ACC112 (cell line): ENCODE data around the gene GAS7.
"Not testable (repeated sequence)": the region's sequence is repeated elsewhere in the genome, so short reads cannot be mapped to it uniquely, and the experiment has no call there.

ENCODE experiments used
- H2AFZ ChIP-seq: fragments of 200-600 bp; sonication (generic); one replicate; pipeline ENCODE4 v1.6.0; 2017; ENCODE audit warnings: antibody characterized with exemption, low read length; ENCODE audit not compliant: unreplicated experiment
- H3K27ac ChIP-seq: fragments of 200-600 bp; sonication (generic); 2 replicates; pipeline ENCODE4 v1.5.1; 2014; ENCODE audit warnings: low read depth, mild to moderate bottlenecking, antibody characterized with exemption, low read length, moderate library complexity
- H3K27me3 ChIP-seq: fragments of 200-600 bp; sonication (generic); 2 replicates; pipeline ENCODE4 v1.6.1; 2014; ENCODE audit warnings: mild to moderate bottlenecking, antibody characterized with exemption, low read length, moderate library complexity, mixed read lengths; ENCODE audit not compliant: insufficient read depth
- H3K36me3 ChIP-seq: fragments of 200-600 bp; sonication (generic); 2 replicates; pipeline ENCODE4 v1.6.1; 2016; ENCODE audit warnings: mild to moderate bottlenecking, antibody characterized with exemption, low read length, moderate library complexity, mixed read lengths; ENCODE audit not compliant: insufficient read depth
- H3K4me1 ChIP-seq: fragments of 200-600 bp; sonication (generic); one replicate; pipeline ENCODE4 v1.6.1; 2016; ENCODE audit warnings: low read length, mixed read lengths; ENCODE audit not compliant: insufficient read depth, unreplicated experiment, control insufficient read depth
- H3K4me3 ChIP-seq: fragments of 200-600 bp; sonication (generic); 2 replicates; pipeline ENCODE4 v1.5.1; 2014; ENCODE audit warnings: mild to moderate bottlenecking, low read depth, low read length
- H3K79me2 ChIP-seq: fragments of 200-600 bp; sonication (generic); one replicate; pipeline ENCODE4 v1.6.0; 2016; ENCODE audit warnings: low read length; ENCODE audit not compliant: control insufficient read depth, unreplicated experiment, insufficient read depth

GAS7 gene

GRCh38 chr17:10060526-10060925 lies 137.9 kb downstream of the GAS7 start:
- no peak overlapping the region for H3K4me3 ChIP-seq
- H3K27ac ChIP-seq, result no peak overlapping the region
- no peaks in the 10 kb centered on the region for H3K27me3 ChIP-seq

GRCh38 chr17:10059684-10060211 lies 138.7 kb downstream of the GAS7 start:
- H3K4me3 ChIP-seq, result no peak overlapping the region

More at GRCh38 chr17:10060526-10060925, 137.9 kb downstream of the GAS7 start:
- Histone ChIP-seq H3K79me2 (no peaks in the 10 kb centered on the region), H2AFZ (no peak overlapping the region), H3K36me3 (no peaks in the 10 kb centered on the region), H3K4me1 (no peaks in the 10 kb centered on the region)

GRCh38 chr17:10058921-10059683 lies 139.3 kb downstream of the GAS7 start:
- H3K27me3 ChIP-seq, result no peaks in the 10 kb centered on the region
- H3K36me3 ChIP-seq, result no peaks in the 10 kb centered on the region
- H3K27ac ChIP-seq, result no peak overlapping the region
- H2AFZ ChIP-seq, result no peak overlapping the region
- H3K4me1 ChIP-seq, result no peaks in the 10 kb centered on the region
- H3K4me3 ChIP-seq, result no peak overlapping the region
- no peaks in the 10 kb centered on the region for H3K79me2 ChIP-seq

More at GRCh38 chr17:10059684-10060211, 138.7 kb downstream of the GAS7 start:
- Histone ChIP-seq H3K36me3 (no peaks in the 10 kb centered on the region), H3K4me1 (no peaks in the 10 kb centered on the region), H3K27ac (no peak overlapping the region), H2AFZ (no peak overlapping the region), H3K27me3 (no peaks in the 10 kb centered on the region), H3K79me2 (no peaks in the 10 kb centered on the region)

DNA sequence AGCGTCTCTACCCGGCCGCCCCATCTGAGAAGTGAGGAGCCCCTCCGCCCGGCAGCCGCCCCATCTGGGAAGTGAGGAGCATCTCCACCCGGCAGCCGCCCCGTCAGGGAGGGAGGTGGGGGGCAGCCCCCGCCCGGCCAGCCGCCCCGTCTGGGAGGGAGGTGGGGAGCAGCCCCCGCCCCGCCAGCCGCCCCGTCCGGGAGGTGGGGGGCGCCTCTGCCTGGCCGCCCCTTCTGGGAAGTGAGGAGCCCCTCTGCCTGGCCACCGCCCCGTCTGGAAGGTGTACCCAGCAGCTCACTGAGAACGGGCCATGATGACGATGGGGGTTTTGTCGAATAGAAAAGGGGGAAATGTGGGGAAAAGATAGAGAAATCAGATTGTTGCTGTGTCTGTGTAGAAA lies 140.9 kb downstream of the GAS7 start:
- H3K36me3 ChIP-seq, H2AFZ ChIP-seq, H3K79me2 ChIP-seq, H3K27me3 ChIP-seq, H3K4me3 ChIP-seq, H3K27ac ChIP-seq, H3K4me1 ChIP-seq: not testable (repeated sequence)

GRCh38 chr17:10055262-10055975 lies 143.0 kb downstream of the GAS7 start:
- Histone ChIP-seq H2AFZ (no peak overlapping the region), H3K36me3 (no peaks in the 10 kb centered on the region), H3K79me2 (no peaks in the 10 kb centered on the region), H3K27me3 (no peaks in the 10 kb centered on the region), H3K27ac (no peak overlapping the region), H3K4me3 (no peak overlapping the region), H3K4me1 (no peaks in the 10 kb centered on the region)

GRCh38 chr17:10053782-10054540 lies 144.4 kb downstream of the GAS7 start:
- Histone ChIP-seq H3K79me2 (no peaks in the 10 kb centered on the region), H3K36me3 (no peaks in the 10 kb centered on the region), H3K27me3 (no peaks in the 10 kb centered on the region), H2AFZ (no peak overlapping the region), H3K4me3 (no peak overlapping the region), H3K27ac (no peak overlapping the region), H3K4me1 (no peaks in the 10 kb centered on the region)

GRCh38 chr17:10052106-10052813 lies 146.1 kb downstream of the GAS7 start:
- no peak overlapping the region for H3K4me3 ChIP-seq
- no peaks in the 10 kb centered on the region for H3K4me1 ChIP-seq
- no peaks in the 10 kb centered on the region for H3K36me3 ChIP-seq
- no peaks in the 10 kb centered on the region for H3K79me2 ChIP-seq
- H3K27ac ChIP-seq, result no peak overlapping the region
- H3K27me3 ChIP-seq, result no peaks in the 10 kb centered on the region
- no peak overlapping the region for H2AFZ ChIP-seq

GRCh38 chr17:10051112-10051511 lies 147.3 kb downstream of the GAS7 start:
- no peaks in the 10 kb centered on the region for H3K4me1 ChIP-seq

GRCh38 chr17:10050597-10051101 lies 147.8 kb downstream of the GAS7 start:
- no peaks in the 10 kb centered on the region for H3K27me3 ChIP-seq
- no peaks in the 10 kb centered on the region for H3K4me1 ChIP-seq
- H3K79me2 ChIP-seq, result no peaks in the 10 kb centered on the region
- no peak overlapping the region for H3K27ac ChIP-seq
- no peaks in the 10 kb centered on the region for H3K36me3 ChIP-seq
- H3K4me3 ChIP-seq, result no peak overlapping the region
- no peak overlapping the region for H2AFZ ChIP-seq

More at GRCh38 chr17:10051112-10051511, 147.3 kb downstream of the GAS7 start:
- no peak overlapping the region for H3K4me3 ChIP-seq
- no peaks in the 10 kb centered on the region for H3K36me3 ChIP-seq
- H2AFZ ChIP-seq, result no peak overlapping the region
- H3K27me3 ChIP-seq, result no peaks in the 10 kb centered on the region
- H3K79me2 ChIP-seq, result no peaks in the 10 kb centered on the region
- no peak overlapping the region for H3K27ac ChIP-seq
